HepG2 (cell line): ENCODE results near the gene GALR3. TPM values are rescaled to one million over a fixed set of nuclear protein-coding genes. Genes with fewer than 3 reads are reported as not detected.
A peak's percentile ranks its signal among the peaks of the same experiment; 100 is the strongest.
"Not testable (repeated sequence)": the region's sequence is repeated elsewhere in the genome, so short reads cannot be mapped to it uniquely, and the experiment has no call there.

Experiments used
- ATAC-seq: fragments of 200-7000 bp; cut with Tn5 transposase; 3 replicates; pipeline ENCODE4 v1.9.1; 2020; ENCODE audit warnings: mild to moderate bottlenecking, moderate library complexity
- BruUV-seq: library from RNA; stranded (reverse); fragments of 400-500 nt; replicated peaks from 2 replicates; lab custom pipeline; 2021; lab: Mats Ljungman, UMichigan
- CTCF ChIA-PET: fragments of 300-600 bp; formaldehyde crosslinking; extraction: SDS; loops from one replicate; lab custom pipeline; 2021; ENCODE audit warnings: low total read pairs, inconsistent platforms, low intra/inter-chr PET ratio; lab: Yijun Ruan, JAX
- POLR2A ChIA-PET: fragments of 350-600 bp; sonication (Branson Sonifier 250); formaldehyde crosslinking; loops from one replicate; lab custom pipeline; 2020; ENCODE audit warnings: antibody characterized with exemption, inconsistent platforms; lab: Yijun Ruan, JAX
- DNase-seq: peaks from one replicate; pipeline ENCODE4 v3.0.0-alpha.2; 2015; ENCODE audit warnings: low spot score
- FAIRE-seq: peaks from 3 replicates; lab custom pipeline; 2011; peaks lifted over from hg19 to GRCh38; lab: Jason Lieb, UNC
- H2AFZ ChIP-seq: one replicate; pipeline ENCODE4 v1.6.1; 2011; ENCODE audit warnings: low read length, inconsistent platforms
- H3K27ac ChIP-seq: fragments of 300-600 bp; 3 replicates; pipeline ENCODE4 v1.8.0; 2011; ENCODE audit warnings: mixed run types, mild to moderate bottlenecking, mixed read lengths, low read length, inconsistent platforms; ENCODE audit not compliant: insufficient read depth; ENCODE audit errors: extremely low read length
- H3K27me3 ChIP-seq, 2 experiments: fragments of 200-600 bp in 1 of 2; 2 replicates in 1 of 2; 3 replicates in 1 of 2; pipeline versions ENCODE4 v1.6.0 to v1.8.0; 2011; ENCODE audit warnings: low read length in 2 of 2, mild to moderate bottlenecking in 2 of 2, moderate library complexity in 2 of 2, inconsistent platforms in 1 of 2; ENCODE audit not compliant: insufficient read depth in 2 of 2, control insufficient read depth in 1 of 2
- H3K36me3 ChIP-seq, 2 experiments: fragments of 200-600 bp in 1 of 2; replicated peaks in 1 of 2; 2 replicates in 1 of 2; 3 replicates in 1 of 2; pipeline versions ENCODE4 v1.5.1 to v1.8.0; 2011; ENCODE audit warnings: low read length in 2 of 2, inconsistent platforms in 1 of 2; ENCODE audit not compliant: insufficient read depth in 2 of 2, control insufficient read depth in 1 of 2
- H3K4me1 ChIP-seq: 2 replicates; pipeline ENCODE4 v1.5.1; 2012; ENCODE audit warnings: low read length, inconsistent platforms; ENCODE audit not compliant: insufficient read depth
- H3K4me2 ChIP-seq: 2 replicates; pipeline ENCODE4 v1.6.0; 2011; ENCODE audit warnings: low read depth, low read length, inconsistent platforms
- H3K4me3 ChIP-seq, 3 experiments: fragments of 200-600 bp in 1 of 3; sonication (generic), shearing (Covaris generic) in 1 of 3; replicated peaks in 1 of 3; 2 replicates each; pipeline ENCODE4 v1.5.1; 2011 to 2016; ENCODE audit warnings: low read length in 3 of 3, inconsistent platforms in 2 of 3, low read depth in 2 of 3, mild to moderate bottlenecking in 2 of 3, control low read depth in 1 of 3, mixed read lengths in 1 of 3; ENCODE audit not compliant: insufficient read depth in 1 of 3
- H3K79me2 ChIP-seq: one replicate; pipeline ENCODE4 v1.6.1; 2011; ENCODE audit warnings: low read length, inconsistent platforms; ENCODE audit not compliant: insufficient read depth
- H3K9ac ChIP-seq: 2 replicates; pipeline ENCODE4 v1.6.0; 2011; ENCODE audit warnings: mild to moderate bottlenecking, low read depth, low read length, inconsistent platforms; ENCODE audit not compliant: insufficient read depth
- H3K9me3 ChIP-seq: 2 replicates; pipeline ENCODE4 v1.5.1; 2012; ENCODE audit warnings: mild to moderate bottlenecking, low read length
- H4K20me1 ChIP-seq: 2 replicates; pipeline ENCODE4 v1.6.0; 2011; ENCODE audit warnings: inconsistent platforms, mild to moderate bottlenecking, low read length, moderate library complexity; ENCODE audit not compliant: insufficient read depth
- HHEX ChIP-seq: IDR thresholded peaks from 2 replicates; pipeline ENCODE4 v1.6.1; 2016; ENCODE audit warnings: control low read depth
- KLF6 ChIP-seq: IDR thresholded peaks from 2 replicates; pipeline ENCODE4 v1.8.0; 2016; ENCODE audit warnings: missing biosample characterization, missing genetic modification reagents
- RXRA ChIP-seq: sonication (generic); formaldehyde crosslinking; IDR thresholded peaks from 2 replicates; pipeline ENCODE4 v1.5.1; 2020; ENCODE audit warnings: missing genetic modification reagents
- SALL1 ChIP-seq: sonication (generic); formaldehyde crosslinking; IDR thresholded peaks from 2 replicates; pipeline ENCODE4 v1.8.0; 2022; ENCODE audit warnings: mild to moderate bottlenecking, missing genetic modification reagents
- THAP11 ChIP-seq: IDR thresholded peaks from 2 replicates; pipeline ENCODE4 v1.6.1; 2016; ENCODE audit warnings: missing biosample characterization, missing genetic modification reagents
- ZFX ChIP-seq: sonication (generic); formaldehyde crosslinking; IDR thresholded peaks from 2 replicates; pipeline ENCODE4 v1.4.0; 2020; ENCODE audit warnings: mild to moderate bottlenecking, low read depth, missing genetic modification reagents, moderate library complexity
- ZNF101 ChIP-seq: sonication (generic); formaldehyde crosslinking; IDR thresholded peaks from 2 replicates; pipeline ENCODE4 v1.4.0; 2020; ENCODE audit warnings: mild to moderate bottlenecking, low read depth, missing genetic modification reagents, borderline replicate concordance
- ZNF121 ChIP-seq: sonication (generic); formaldehyde crosslinking; IDR thresholded peaks from 2 replicates; pipeline ENCODE4 v1.5.0; 2020; ENCODE audit warnings: mild to moderate bottlenecking, missing genetic modification reagents
- ZNF709 ChIP-seq: sonication (generic); formaldehyde crosslinking; IDR thresholded peaks from 2 replicates; pipeline ENCODE4 v1.5.0; 2020; ENCODE audit warnings: mild to moderate bottlenecking, missing genetic modification reagents
- WGBS: methylation state at CpG from one replicate; pipeline ENCODE4 v1.1.6; 2017; ENCODE audit warnings: low lambda C conversion rate; 5-methylcytosine and 5-hydroxymethylcytosine counted together
- in situ Hi-C: cut with HindIII; loops from 2 replicates; pipeline ENCODE4 v1.10.0; 2017; ENCODE audit warnings: low pct_unique_long_range_greater_than_20kb; ENCODE audit not compliant: extremely low pct_ligation_motif_present
- intact Hi-C: fragments of 100-400 bp; cut with micrococcal nuclease; formaldehyde crosslinking; loops from one replicate; pipeline ENCODE4 v1.10.0; 2022; ENCODE audit not compliant: unreplicated experiment
- polyA plus RNA-seq, 8 experiments: library from polyadenylated mRNA; depleted of rRNA in 3 of 8; stranded (reverse) in 7 of 8; unstranded in 1 of 8; fragments of >200 nt; fragmentation: Illumina TruSeq in 4 of 8; extraction: Trizol in 4 of 8; gene quantifications; 2 replicates each; pipeline versions ENCODE4 v1.2.1 to v1.2.3, GENCODE V29; 2011 to 2016; ENCODE audit warnings: low read depth in 4 of 8, missing spikeins in 1 of 8, mixed read lengths in 1 of 8; ENCODE audit not compliant: insufficient read depth in 1 of 8
- total RNA-seq, 5 experiments: library from RNA; depleted of rRNA; stranded (reverse); fragments of >200 nt; fragmentation: Illumina TruSeq; extraction: Trizol; gene quantifications; 2 replicates each; pipeline ENCODE4 v1.2.3, GENCODE V29; 2016; ENCODE audit warnings: low read depth in 1 of 5
- TF ChIP-seq, protein P1 (sequence below): fragments of 450-650 bp; IDR thresholded peaks from 2 replicates; pipeline ENCODE4 v1.6.1; 2016
- TF ChIP-seq, protein P2 (sequence below): IDR thresholded peaks from 2 replicates; pipeline ENCODE4 v1.6.1; 2016
- TF ChIP-seq, protein P3 (sequence below): sonication (generic); formaldehyde crosslinking; IDR thresholded peaks from 2 replicates; pipeline ENCODE4 v1.5.1; 2020; ENCODE audit warnings: mild to moderate bottlenecking, missing genetic modification reagents, moderate library complexity

GALR3 gene
- total and polyA plus RNA-seq, 2 of the 13 experiments (the other 11 are each of a cell fraction or from before 2014, with no cell fraction given), result 0.13 TPM; not detected in 1

DNA sequence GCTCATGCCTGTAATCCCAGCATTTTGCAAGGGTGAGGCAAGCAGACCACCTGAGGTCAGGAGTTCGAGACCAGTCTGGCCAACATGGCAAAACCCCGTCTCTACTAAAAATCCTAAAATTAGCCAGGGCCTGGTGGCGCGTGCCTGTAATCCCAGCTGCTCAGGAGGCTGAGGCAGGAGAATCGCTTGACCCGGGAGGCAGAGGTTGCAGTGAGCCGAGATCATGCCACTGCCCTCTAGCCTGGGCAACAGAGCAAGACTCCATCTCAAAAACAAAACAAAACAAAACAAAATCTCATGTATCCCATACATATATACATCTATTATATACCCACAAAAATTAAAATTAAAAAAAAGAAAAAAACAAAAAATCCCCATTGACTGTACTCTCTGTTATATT lies 25.9 kb upstream of the GALR3 start:
- CTCF ChIA-PET, DNase-seq, FAIRE-seq, H3K27ac ChIP-seq, H3K9me3 ChIP-seq, BruUV-seq, H3K9ac ChIP-seq, H3K36me3 ChIP-seq, intact Hi-C loops, H2AFZ ChIP-seq, H3K27me3 ChIP-seq, H4K20me1 ChIP-seq, H3K79me2 ChIP-seq, POLR2A ChIA-PET, H3K4me2 ChIP-seq, H3K4me3 ChIP-seq, ATAC-seq, in situ Hi-C loops: not testable (repeated sequence)
- 83% methylated on average over 7 of the region's 7 CpGs for WGBS
- peaks cover 59% of the 10 kb centered on the region for H3K4me1 ChIP-seq
- peak; percentile 77 for TF ChIP-seq ZNF121 (CRISPR knock-in tag)

DNA sequence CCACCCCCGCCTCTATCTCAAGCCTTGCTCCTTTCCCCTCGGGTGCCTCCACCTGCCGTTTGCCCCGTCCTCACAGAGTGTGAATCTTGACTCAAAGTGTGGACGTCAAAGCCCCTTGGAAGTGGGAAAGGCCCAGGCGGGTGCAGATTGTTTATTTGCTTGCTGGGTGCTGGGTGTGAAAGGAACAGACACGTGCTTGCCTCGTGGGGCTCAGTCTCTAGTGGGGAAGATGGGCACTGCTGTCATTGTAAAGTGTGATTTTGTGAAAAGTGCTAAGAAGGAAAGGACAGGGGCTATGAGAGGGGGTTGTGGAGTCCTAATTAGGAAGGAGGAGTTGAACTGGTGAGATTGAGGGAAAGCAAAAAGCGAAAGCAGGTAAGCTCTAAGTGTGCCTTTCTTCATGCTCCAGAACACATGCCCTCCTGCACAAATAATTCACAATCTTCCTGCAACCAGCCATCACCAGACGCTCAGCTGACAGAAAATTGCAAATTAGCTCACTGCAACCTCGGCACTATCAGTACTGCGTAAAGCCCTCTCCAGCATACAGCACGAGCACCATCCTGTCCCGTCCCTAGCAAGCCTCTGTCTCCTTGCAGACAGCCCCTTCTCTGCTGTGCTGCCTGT lies 25.2 kb upstream of the GALR3 start:
- WGBS, result 32% methylated on average over 14 of the region's 14 CpGs
- Histone ChIP-seq H3K36me3 (no peaks in the 10 kb centered on the region), H3K4me1 (peaks cover 56% of the 10 kb centered on the region), H3K27me3 (no peaks in the 10 kb centered on the region), H3K79me2 (no peaks in the 10 kb centered on the region), H4K20me1 (no peaks in the 10 kb centered on the region), H3K4me2 (peak overlapping the region; percentile 52), H3K27ac (no peak overlapping the region), H2AFZ (peak overlapping the region; percentile 3), H3K4me3 (no peak overlapping the region), H3K9ac (no peak overlapping the region), H3K9me3 (no peaks in the 10 kb centered on the region)
- CTCF ChIA-PET, result no interaction called here
- POLR2A ChIA-PET, result no interaction called here
- FAIRE-seq (no peak), DNase-seq (no peak), ATAC-seq (no peak)
- intact Hi-C loops (no loop called here), in situ Hi-C loops (no loop called here)
- no TSS peak for BruUV-seq
- TF ChIP-seq KLF6 (CRISPR knock-in tag) (0 out of 2 replicates have a peak, but pooled peaks have one; percentile 57), THAP11 (0 out of 2 replicates have a peak, but pooled peaks have one; percentile 13), SALL1 (CRISPR knock-in tag) (peak; percentile 34; the same call in 1 of the 2 replicates), ZFX (CRISPR knock-in tag) (0 out of 2 replicates have a peak, but pooled peaks have one; percentile 19), RXRA (CRISPR knock-in tag) (no peak), HHEX (CRISPR knock-in tag) (no peak), ZNF101 (CRISPR knock-in tag) (no peak), ZNF709 (CRISPR knock-in tag) (peak; percentile 36; the same call in 1 of the 2 replicates)
- TF ChIP-seq, protein P1, sequence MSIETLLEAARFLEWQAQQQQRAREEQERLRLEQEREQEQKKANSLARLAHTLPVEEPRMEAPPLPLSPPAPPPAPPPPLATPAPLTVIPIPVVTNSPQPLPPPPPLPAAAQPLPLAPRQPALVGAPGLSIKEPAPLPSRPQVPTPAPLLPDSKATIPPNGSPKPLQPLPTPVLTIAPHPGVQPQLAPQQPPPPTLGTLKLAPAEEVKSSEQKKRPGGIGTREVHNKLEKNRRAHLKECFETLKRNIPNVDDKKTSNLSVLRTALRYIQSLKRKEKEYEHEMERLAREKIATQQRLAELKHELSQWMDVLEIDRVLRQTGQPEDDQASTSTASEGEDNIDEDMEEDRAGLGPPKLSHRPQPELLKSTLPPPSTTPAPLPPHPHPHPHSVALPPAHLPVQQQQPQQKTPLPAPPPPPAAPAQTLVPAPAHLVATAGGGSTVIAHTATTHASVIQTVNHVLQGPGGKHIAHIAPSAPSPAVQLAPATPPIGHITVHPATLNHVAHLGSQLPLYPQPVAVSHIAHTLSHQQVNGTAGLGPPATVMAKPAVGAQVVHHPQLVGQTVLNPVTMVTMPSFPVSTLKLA, result peak; percentile 83
- TF ChIP-seq, protein P2, sequence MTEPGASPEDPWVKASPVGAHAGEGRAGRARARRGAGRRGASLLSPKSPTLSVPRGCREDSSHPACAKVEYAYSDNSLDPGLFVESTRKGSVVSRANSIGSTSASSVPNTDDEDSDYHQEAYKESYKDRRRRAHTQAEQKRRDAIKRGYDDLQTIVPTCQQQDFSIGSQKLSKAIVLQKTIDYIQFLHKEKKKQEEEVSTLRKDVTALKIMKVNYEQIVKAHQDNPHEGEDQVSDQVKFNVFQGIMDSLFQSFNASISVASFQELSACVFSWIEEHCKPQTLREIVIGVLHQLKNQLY (CRISPR knock-in tag), result peak; percentile 41; the same call in 1 of the 2 replicates
- TF ChIP-seq, protein P3, sequence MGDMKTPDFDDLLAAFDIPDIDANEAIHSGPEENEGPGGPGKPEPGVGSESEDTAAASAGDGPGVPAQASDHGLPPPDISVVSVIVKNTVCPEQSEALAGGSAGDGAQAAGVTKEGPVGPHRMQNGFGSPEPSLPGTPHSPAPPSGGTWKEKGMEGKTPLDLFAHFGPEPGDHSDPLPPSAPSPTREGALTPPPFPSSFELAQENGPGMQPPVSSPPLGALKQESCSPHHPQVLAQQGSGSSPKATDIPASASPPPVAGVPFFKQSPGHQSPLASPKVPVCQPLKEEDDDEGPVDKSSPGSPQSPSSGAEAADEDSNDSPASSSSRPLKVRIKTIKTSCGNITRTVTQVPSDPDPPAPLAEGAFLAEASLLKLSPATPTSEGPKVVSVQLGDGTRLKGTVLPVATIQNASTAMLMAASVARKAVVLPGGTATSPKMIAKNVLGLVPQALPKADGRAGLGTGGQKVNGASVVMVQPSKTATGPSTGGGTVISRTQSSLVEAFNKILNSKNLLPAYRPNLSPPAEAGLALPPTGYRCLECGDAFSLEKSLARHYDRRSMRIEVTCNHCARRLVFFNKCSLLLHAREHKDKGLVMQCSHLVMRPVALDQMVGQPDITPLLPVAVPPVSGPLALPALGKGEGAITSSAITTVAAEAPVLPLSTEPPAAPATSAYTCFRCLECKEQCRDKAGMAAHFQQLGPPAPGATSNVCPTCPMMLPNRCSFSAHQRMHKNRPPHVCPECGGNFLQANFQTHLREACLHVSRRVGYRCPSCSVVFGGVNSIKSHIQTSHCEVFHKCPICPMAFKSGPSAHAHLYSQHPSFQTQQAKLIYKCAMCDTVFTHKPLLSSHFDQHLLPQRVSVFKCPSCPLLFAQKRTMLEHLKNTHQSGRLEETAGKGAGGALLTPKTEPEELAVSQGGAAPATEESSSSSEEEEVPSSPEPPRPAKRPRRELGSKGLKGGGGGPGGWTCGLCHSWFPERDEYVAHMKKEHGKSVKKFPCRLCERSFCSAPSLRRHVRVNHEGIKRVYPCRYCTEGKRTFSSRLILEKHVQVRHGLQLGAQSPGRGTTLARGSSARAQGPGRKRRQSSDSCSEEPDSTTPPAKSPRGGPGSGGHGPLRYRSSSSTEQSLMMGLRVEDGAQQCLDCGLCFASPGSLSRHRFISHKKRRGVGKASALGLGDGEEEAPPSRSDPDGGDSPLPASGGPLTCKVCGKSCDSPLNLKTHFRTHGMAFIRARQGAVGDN (CRISPR knock-in tag), result peak; percentile 13; the same call in 1 of the 2 replicates
